AG09319 (cell line): ENCODE measurements around the gene GBF1.

Source experiments
- DNase-seq: peaks from one replicate; pipeline ENCODE4 v3.0.0-alpha.2; 2010; ENCODE audit warnings: low read depth; ENCODE audit errors: extremely low read depth
- CTCF ChIP-seq: IDR thresholded peaks from 2 replicates; pipeline ENCODE4 v1.5.1; 2011; ENCODE audit warnings: low read depth, mild to moderate bottlenecking, inconsistent platforms, low read length, moderate library complexity

The GBF1 gene

GRCh38 chr10:102269017-102269416 is 23.7 kb downstream of the GBF1 start:
- TF ChIP-seq CTCF = no peak
- no peak for DNase-seq

- no peak for TF ChIP-seq CTCF
- no peak for DNase-seq
Observed at GRCh38 chr10:102274062-102274461, 28.7 kb downstream of the GBF1 start.

- no peak for DNase-seq
- no peak for TF ChIP-seq CTCF
Observed at GRCh38 chr10:102275343-102275742, 30.0 kb downstream of the GBF1 start.

- TF ChIP-seq CTCF = no peak
- DNase-seq = no peak
Observed at GRCh38 chr10:102279104-102279503, 33.8 kb downstream of the GBF1 start.

- no peak for DNase-seq
- no peak for TF ChIP-seq CTCF
Observed at GRCh38 chr10:102280397-102281101, 35.2 kb downstream of the GBF1 start.

- TF ChIP-seq CTCF = no peak
- no peak for DNase-seq
Observed at GRCh38 chr10:102281102-102281487, 35.8 kb downstream of the GBF1 start.

- DNase-seq = no peak
- TF ChIP-seq CTCF = no peak
Observed at GRCh38 chr10:102283488-102283887, 38.2 kb downstream of the GBF1 start.
